ENCODE results near the gene ZBTB46. TPM values are rescaled to one million over a fixed set of nuclear protein-coding genes. Genes with fewer than 3 reads are reported as not detected.
"Not testable (repeated sequence)": the region's sequence is repeated elsewhere in the genome, so short reads cannot be mapped to it uniquely, and the experiment has no call there.

The ZBTB46 gene
- total RNA-seq, 2 donors from 2014 or later: 3.0 to 5.6 TPM

DNA sequence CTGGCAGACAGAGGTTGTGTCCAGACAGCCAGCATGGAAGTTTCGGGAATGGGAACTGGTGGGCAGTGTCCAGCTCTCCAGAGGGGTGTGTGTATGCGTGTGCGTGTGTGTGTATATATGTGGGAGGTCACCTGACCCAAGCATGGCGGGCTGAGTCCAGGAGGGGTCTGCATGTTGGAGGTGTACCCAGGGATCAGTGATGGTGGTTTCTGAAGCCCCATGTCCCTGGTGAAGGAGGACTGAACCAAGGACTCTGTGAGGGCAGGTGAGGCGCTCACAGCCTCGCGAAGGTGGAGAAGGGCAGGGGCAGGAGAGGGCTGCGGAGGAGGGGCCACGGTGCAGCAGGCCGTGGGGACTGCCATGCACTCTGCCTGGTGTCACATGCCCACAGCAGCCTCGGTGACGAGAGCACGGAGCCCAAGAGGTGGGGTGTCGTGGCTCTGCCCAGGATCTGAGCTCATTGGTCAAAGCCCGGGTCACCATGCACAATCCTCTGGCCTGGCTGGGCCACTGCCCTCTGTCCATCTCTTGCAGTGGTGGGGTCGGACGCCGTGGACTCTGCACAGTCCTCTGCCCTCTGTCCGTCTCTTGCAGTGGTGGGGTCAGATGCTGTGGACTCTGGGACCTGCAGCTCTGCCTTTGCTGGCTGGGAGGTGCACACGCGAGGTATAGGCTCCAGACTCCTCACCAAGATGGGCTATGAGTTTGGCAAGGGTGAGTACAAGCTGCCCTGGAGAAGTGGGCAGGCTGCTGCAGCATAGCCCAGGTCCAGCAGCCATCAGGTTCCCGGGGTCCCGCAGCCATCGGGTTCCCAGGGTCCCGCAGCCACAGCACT is 96.7 kb downstream of the ZBTB46 start:
- DNase-seq: no peak
- ATAC-seq: no peak
- intact Hi-C loops (cut with DNase I, micrococcal nuclease): no loop called here

DNA sequence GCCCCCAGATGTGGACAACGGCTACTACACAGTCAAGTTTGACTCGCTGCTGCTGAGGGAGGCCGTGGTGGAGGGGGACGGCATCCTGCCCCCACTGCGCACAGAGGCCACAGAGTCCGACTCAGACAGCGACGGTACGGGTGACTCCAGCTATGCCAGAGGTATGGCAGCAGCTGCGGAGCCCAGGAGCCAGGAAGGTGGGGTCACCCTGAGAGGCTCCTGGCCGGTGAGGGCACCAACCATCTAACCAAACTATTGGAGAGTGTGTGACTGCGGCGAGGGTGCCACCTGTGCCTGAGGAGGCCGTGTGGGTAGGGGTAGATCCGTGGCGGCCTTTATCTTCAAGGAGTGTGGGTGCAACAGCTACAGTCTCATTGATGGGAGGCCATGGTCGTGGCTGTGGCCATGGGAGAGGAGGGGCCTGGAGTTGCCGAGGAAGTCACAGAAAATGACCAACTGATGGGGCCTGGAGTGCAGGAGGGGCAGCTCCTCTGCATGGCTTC is 97.4 kb downstream of the ZBTB46 start:
- intact Hi-C loops (cut with DNase I, micrococcal nuclease): no loop called here
- ATAC-seq (no peak), DNase-seq (no peak)

DNA sequence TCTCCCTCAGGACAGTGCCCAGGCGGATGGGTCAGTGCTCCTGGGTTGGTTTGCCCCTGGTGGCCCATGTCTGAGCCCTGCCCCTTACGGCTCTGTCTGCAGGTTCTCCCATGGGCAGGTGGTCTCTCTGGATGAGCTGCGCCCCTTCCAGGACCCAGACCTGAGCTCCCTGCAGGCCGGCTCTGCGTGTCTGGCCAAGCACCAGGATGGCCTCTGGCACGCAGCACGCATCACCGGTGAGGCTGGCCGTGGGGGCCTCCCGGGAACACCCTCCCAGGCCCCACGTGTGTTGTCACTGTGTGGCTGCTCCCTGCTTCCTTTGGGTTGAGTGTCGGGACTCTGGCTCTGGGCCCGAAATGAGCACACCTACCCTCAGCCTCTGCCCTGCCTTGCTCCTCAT is 97.9 kb downstream of the ZBTB46 start:
- ATAC-seq (no peak), DNase-seq (no peak)
- intact Hi-C loops (cut with DNase I, micrococcal nuclease): no loop called here

DNA sequence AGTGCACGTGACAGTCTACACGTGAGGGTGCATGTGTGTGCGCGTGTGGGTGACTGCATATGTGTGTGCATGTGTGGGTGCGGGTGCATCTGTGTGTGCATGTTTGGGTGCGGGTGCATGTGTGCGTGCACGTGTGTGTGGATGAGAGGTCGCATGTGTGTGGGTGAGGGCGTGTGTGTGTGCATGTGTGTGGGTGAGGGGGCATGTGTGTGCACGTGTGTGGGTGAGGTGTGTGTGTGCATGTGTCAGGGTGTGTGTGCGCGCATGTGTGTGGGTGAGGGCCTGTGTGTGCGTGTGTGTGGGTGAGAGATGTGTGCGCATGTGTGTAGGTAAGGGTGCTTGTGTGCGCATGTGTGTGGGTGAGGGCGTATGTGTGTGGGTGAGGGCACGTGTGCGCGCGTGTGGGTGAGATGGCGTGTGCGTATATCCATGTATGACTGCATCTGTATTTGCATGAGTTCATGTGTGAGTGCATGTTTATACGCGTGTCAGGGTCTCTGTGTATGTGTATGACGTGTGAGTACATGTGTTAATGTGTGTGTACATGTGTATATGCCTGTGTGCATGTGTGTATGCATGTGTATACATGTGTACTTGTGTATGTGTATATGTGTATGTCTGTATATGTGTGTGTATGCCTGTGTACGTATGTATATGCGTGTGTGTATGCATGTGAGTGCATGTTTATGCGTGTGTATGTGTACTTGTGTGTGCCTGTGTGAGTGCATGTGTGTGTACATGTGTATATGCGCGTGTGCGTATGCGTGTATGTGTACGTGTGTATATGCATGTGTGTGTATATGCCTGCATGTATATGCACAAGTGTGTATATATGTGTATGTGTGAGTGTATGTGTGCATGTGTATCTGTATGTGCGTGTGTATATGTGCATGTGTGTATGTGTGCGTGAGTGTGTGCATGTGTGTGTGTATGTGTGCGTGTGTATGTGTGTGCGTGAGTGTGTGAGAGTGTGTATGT is 98.7 kb downstream of the ZBTB46 start:
- no peak for DNase-seq
- no peak for ATAC-seq
- intact Hi-C loops (cut with DNase I, micrococcal nuclease): no loop called here

DNA sequence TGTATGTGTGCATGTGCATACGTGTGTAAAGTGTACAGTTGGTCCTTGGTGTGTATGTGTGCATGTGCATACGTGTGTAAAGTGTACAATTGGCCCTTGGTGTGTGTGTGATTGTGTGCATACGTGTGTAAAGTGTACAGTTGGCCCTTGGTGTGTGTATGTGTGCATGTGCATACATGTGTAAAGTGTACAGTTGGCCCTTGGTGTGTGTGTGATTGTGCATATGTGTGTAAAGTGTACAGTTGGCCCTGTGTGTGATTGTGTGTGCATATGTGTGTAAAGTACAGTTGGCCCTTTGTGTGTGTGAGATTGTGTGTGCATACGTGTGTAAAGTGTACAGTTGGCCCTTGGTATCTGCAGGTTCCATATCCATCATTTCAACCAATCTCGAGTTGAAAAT is 99.7 kb downstream of the ZBTB46 start:
- ATAC-seq (no peak), DNase-seq (no peak)
- intact Hi-C loops (cut with DNase I, micrococcal nuclease): no loop called here

DNA sequence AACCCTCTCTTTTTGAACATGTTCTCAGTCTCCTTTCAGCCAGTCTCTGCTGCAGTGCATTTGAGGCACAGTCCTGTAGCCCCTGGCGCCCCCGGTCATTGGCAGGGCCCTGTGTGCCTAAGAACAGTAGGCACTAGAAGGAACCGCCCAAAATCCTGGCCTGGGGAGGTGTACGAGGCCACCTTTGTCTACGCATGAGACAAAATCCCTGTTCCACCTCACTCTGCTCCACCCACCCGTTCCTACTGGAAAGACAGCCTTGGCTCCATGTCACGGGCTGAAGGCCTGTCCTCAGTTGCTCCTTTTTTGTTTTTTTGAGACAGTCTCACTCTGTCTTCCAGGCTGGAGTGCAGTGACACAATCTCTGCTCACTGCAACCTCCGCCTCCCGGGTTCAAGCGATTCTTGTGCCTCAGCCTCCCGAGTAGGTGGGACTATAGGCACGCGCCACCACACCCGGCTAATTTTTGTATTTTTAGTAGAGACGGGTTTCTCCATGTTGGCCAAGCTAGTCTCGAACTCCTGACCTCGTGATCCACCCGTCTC is 100.8 kb downstream of the ZBTB46 start:
- intact Hi-C loops (cut with DNase I, micrococcal nuclease); DNase-seq; ATAC-seq: not testable (repeated sequence)

DNA sequence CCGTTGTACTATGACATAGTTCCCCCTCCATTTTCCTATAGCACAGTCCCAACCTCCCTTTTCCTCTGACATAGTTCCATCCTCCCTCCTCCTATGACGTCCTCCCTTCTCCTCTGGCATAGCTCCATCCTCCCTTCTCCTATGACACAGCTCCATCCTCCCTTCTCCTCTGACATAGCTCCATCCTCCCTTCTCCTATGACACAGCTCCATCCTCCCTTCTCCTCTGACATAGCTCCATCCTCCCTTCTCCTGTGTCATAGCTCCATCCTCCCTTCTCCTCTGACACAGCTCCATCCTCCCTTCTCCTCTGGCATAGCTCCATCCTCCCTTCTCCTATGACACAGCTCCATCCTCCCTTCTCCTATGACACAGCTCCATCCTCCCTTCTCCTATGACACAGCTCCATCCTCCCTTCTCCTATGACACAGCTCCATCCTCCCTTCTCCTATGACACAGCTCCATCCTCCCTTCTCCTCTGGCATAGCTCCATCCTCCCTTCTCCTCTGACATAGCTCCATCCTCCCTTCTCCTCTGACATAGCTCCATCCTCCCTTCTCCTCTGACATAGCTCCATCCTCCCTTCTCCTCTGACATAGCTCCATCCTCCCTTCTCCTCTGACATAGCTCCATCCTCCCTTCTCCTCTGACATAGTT is 108.0 kb downstream of the ZBTB46 start:
- intact Hi-C loops (cut with DNase I, micrococcal nuclease); DNase-seq; ATAC-seq: not testable (repeated sequence)

DNA sequence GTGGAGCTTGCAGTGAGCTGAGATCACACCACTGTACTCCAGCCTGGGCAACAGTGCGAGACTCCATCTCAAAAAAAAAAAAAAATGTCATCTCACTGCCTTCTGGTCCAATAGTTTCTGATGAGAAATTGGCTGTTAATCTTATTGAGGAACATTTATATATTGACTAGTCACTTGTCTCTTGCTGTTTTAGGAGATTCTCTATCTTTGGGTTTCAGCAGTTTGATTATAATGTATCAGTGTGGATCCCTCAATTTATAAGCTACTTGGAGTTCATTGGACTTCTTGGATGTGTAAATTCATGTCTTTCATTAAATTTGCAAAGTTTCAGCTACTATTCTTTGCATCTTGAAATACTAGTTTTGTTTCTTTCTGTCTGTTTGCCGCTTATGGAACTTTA is 112.1 kb downstream of the ZBTB46 start:
- no peak for DNase-seq
- intact Hi-C loops (cut with DNase I, micrococcal nuclease): no loop called here
- no peak for ATAC-seq

DNA sequence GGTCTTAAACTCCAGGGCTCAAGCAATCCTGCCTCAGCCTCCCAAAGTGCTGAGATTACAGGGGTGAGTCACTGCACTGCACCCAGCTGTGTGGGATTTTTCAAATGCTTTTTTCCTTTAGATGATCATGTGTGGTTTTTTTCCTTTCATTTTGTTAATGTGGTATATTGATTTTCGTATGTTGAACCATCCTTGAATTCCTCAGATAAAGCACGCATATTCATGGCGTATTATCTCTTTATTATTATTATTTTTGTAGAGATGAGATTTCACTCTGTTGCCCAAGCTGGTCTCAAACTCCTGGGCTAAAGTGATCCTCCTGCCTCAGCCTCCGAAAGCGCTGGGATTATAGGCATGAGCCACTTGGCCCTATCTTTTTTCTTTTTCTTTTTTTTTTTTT is 116.2 kb downstream of the ZBTB46 start:
- no peak for DNase-seq
- no peak for ATAC-seq
- intact Hi-C loops (cut with DNase I, micrococcal nuclease): no loop called here

DNA sequence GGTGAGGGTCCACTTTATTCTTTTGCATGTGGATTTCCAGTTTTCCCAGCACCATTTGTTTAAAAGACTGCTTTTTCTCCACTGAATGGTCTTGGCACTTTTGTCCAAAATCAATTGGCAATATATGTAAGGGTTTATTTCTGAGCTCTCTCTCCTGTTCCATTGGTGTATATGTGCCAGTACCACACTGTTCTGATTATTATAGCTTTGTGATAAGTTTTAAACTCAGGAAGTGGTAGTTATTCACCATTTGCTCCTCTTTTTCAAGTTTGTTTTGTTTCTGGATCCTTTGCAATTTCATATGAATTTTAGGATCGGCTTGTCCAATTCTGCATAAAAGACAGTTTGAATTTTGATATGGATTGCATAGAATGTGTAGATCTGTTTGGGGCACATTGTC is 118.9 kb downstream of the ZBTB46 start:
- ATAC-seq: no peak
- intact Hi-C loops (cut with DNase I, micrococcal nuclease): no loop called here

DNA sequence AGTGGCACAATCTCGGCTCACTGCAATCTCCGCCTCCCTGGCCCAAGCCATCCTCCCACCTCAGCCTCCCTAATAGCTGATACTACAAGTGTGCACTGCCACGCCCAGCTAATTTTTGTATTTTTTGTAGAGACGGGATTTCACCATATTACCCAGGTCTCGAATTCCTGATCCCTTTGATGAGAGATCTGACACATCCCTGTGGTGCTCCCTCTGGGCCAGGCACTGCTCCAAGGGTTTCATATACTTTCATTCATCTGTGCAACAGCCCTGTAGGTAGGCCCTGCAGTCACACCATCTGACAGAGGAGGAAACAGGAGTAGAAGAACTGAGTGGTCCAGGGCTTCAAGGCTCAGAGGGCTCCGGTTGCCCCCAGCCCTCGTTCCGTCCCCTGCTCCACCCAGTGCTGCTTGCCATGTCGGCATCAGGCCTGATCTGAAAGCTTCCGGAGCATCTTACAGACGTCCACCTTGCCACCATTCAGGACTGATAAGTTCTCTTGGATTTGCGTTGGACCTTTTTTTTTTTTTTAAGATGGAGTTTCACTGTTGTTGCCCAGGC is 119.9 kb downstream of the ZBTB46 start:
- intact Hi-C loops (cut with DNase I, micrococcal nuclease): no loop called here

More for the DNA sequence above, 118.9 kb downstream of the ZBTB46 start:
- DNase-seq: no peak

DNA sequence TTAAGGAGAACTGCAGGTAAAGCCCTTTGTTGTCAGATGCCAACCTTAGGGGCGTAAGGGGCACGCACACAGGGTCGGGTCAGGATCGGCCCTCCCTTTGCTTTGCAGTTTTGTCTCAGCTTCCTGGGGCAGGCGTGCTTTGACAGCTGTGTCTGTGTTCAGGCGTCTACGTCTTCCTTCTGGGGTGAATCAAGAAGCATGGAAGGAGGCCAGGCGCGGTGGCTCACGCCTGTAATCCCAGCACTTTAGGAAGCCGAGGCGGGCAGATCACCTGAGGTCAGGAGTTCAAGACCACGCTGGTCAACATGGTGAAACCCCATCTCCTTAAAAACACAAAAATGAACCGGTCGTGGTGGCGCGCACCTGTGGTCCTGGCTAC is 121.9 kb downstream of the ZBTB46 start:
- DNase-seq (no peak), ATAC-seq (no peak)
- intact Hi-C loops (cut with DNase I, micrococcal nuclease): no loop called here

More for the DNA sequence above, 119.9 kb downstream of the ZBTB46 start:
- DNase-seq (no peak), ATAC-seq (no peak)

DNA sequence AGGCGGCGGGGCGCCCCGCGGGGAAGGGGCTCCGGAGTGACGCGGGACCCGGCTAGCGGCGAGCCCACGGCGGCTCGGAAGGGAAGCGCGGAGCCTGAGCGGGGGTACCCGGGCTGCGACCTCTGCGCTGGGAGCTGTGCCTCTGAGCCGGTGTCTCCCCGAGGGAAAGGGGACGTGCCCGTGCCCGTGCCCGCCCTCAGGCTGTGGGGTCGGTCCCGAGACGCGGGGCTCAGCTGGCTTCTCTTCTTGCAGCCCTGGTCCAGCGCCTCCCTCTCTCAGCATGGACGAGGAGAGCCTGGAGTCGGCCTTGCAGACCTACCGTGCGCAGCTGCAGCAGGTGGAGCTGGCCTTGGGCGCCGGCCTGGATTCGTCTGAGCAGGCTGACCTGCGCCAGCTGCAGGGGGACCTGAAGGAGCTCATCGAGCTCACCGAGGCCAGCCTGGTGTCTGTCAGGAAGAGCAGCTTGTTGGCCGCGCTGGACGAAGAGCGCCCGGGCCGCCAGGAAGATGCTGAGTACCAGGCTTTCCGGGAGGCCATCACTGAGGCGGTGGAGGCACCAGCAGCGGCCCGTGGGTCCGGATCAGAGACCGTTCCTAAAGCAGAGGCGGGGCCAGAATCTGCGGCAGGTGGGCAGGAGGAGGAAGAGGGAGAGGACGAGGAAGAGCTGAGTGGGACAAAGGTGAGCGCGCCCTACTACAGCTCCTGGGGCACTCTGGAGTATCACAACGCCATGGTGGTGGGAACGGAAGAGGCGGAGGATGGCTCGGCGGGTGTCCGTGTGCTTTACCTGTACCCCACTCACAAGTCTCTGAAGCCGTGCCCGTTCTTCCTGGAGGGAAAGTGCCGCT is 122.5 kb downstream of the ZBTB46 start:
- DNase-seq: peak in 1 of 2 donors; percentile 28
- peak; percentile 2 for ATAC-seq
- intact Hi-C loops (cut with DNase I, micrococcal nuclease): no loop called here

DNA sequence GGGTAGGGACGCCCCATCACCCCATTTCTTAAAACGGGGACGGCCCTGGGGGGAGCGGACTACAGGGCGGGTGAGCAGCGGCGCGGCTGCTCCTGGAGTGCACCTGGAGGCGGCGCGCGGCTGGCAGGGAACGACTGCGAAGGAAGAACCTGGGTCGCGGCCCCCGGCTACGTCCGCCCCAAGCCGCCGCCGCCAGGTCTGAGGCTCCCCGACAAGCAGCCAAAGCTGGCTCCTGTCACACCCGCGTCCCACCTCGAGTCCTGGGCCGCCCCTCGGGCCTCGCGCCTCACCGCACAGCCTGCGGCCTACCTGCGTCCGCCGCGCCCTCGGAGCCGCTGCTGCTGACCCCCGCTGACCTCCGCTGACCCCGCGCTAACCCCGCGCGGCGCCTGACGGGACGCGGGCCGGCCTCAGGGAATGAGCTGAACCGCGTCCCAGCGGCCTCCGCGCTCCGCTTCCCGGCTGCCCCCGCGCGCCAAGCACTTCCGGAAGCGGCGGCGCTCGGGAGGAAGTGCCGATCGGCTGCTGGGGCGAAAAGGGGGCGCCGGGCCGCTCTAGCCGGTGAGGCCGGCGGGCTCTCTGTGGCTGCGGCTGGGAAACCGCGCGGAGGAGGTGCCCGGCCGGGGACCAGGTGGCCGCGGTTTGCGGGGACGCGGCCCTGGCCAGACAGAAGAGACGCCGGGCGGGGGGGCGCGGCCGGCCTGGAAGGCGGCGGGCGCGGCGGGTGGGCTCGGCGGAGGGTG is 123.3 kb downstream of the ZBTB46 start, which contains the start of the genes ARFRP1 and ZGPAT:
Gene ARFRP1 (minus strand): TSS at position 419 of the 743 bp plus-strand sequence. CDS start 885 bp downstream, outside the sequence.
Gene ZGPAT (plus strand): TSS at position 482 of the 743 bp plus-strand sequence. CDS start 542 bp downstream, outside the sequence.
- ATAC-seq (peak; percentile 88), DNase-seq (peak; percentile 89 to 91)
- intact Hi-C loops (cut with DNase I, micrococcal nuclease): no loop called here

DNA sequence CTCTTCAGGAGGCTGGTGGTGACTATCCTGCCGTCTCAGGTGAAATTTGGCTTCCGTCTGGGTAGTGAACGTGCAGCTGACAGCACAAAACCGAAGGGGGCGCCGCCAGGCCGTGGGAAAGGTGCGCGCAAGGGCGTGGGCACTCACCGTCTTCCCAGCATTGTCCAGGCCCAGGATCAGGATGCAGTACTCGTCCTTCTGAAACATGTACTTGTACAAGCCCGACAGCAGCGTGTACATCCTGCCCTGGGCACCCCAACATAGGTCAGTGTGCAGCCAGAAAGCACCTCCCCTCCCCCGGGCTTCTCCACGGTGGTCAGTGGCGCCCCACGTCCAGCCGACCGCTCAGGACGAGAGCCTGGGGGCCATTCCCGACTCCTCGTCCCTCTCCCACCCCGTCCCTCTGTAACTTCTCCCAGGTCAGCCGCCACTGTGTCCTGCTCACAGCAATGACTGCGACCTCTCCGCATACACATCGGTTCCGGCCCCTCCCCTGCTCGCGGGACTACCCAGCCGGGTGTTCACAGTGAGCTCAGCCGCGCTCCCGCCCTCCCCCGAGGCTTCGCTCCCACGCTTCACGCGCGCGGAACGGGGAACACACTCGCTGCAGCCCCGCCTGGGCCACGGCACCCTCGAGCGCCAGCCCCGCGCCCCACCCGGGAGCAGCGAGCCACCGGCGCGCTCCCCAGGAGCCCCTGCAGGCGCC is 124.1 kb downstream of the ZBTB46 start:
- intact Hi-C loops (cut with DNase I, micrococcal nuclease): no loop called here
- peak; percentile 60 for ATAC-seq
- DNase-seq: peak; percentile 67 to 77
